ENCODE results near the gene MICAL3. TPM values are rescaled to one million over a fixed set of nuclear protein-coding genes. Genes with fewer than 3 reads are reported as not detected.

Gene MICAL3
- total RNA-seq, 1 donor from 2014 or later = 54.8 TPM

- Mint-ChIP-seq H3K4me3 (ENCODE audit: low read depth) (peak overlapping the region; percentile 76), H3K4me1 (ENCODE audit: low read depth) (peaks cover 10% of the 10 kb centered on the region)
Observed at GRCh38 chr22:17772249-17772957, 252.0 kb downstream of the MICAL3 start.

GRCh38 chr22:17770180-17771077 is 253.9 kb downstream of the MICAL3 start:
- Mint-ChIP-seq H3K27me3 (peaks cover 3% of the 10 kb centered on the region), H3K4me3 (ENCODE audit: low read depth) (no peak overlapping the region), H3K9me3 (ENCODE audit: low read depth) (no peaks in the 10 kb centered on the region), H3K27ac (peak overlapping the region; percentile 71), H3K4me1 (ENCODE audit: low read depth) (peaks cover 10% of the 10 kb centered on the region), H3K36me3 (ENCODE audit: insufficient read depth) (no peaks in the 10 kb centered on the region)
- TF ChIP-seq CTCF (IDR thresholded peaks at IDR 0.05; ENCODE audit: unreplicated experiment) = no peak
- no peak for DNase-seq (ENCODE audit: low spot score, unreplicated experiment)

More at GRCh38 chr22:17772249-17772957, 252.0 kb downstream of the MICAL3 start:
- DNase-seq (ENCODE audit: low spot score, unreplicated experiment) = no peak
- Mint-ChIP-seq H3K27ac (peak overlapping the region; percentile 83), H3K36me3 (ENCODE audit: insufficient read depth) (no peaks in the 10 kb centered on the region), H3K27me3 (peaks cover 14% of the 10 kb centered on the region), H3K9me3 (ENCODE audit: low read depth) (no peaks in the 10 kb centered on the region)
- TF ChIP-seq CTCF (IDR thresholded peaks at IDR 0.05; ENCODE audit: unreplicated experiment) = no peak

GRCh38 chr22:17769716-17770082 is 254.7 kb downstream of the MICAL3 start:
- Mint-ChIP-seq H3K27ac (no peak overlapping the region), H3K4me3 (ENCODE audit: low read depth) (no peak overlapping the region), H3K27me3 (no peaks in the 10 kb centered on the region), H3K36me3 (ENCODE audit: insufficient read depth) (no peaks in the 10 kb centered on the region), H3K9me3 (ENCODE audit: low read depth) (no peaks in the 10 kb centered on the region), H3K4me1 (ENCODE audit: low read depth) (peaks cover 10% of the 10 kb centered on the region)
- DNase-seq (ENCODE audit: low spot score, unreplicated experiment) = no peak
- no peak for TF ChIP-seq CTCF (IDR thresholded peaks at IDR 0.05; ENCODE audit: unreplicated experiment)

- H3K27me3 Mint-ChIP-seq = no peaks in the 10 kb centered on the region
- no peak for TF ChIP-seq CTCF (IDR thresholded peaks at IDR 0.05; ENCODE audit: unreplicated experiment)
- no peak for DNase-seq (ENCODE audit: low spot score, unreplicated experiment)
- H3K27ac Mint-ChIP-seq = no peak overlapping the region
- H3K36me3 Mint-ChIP-seq (ENCODE audit: insufficient read depth) = no peaks in the 10 kb centered on the region
- no peak overlapping the region for H3K4me3 Mint-ChIP-seq (ENCODE audit: low read depth)
- H3K9me3 Mint-ChIP-seq (ENCODE audit: low read depth) = no peaks in the 10 kb centered on the region
- H3K4me1 Mint-ChIP-seq (ENCODE audit: low read depth) = peaks cover 10% of the 10 kb centered on the region
Observed at GRCh38 chr22:17769013-17769715, 255.2 kb downstream of the MICAL3 start.
